ENCODE measurements around the gene RBPJ.
A peak's percentile ranks its signal among the peaks of the same experiment; 100 is the strongest.

RBPJ gene

DNA sequence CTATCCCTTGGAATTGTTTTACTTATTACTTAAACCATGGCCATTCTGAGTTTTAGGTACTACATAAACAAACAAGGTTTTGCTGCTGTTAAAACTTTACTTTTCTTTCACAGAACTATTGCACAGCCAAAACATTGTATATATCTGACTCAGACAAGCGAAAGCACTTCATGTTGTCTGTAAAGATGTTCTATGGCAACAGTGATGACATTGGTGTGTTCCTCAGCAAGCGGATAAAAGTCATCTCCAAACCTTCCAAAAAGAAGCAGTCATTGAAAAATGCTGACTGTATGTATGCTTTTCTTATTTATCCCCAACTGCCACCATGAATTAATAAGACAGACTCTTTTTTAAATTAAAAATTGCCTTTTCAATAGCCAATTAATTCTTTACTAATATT, 99.6 kb downstream of the RBPJ start:
- DNase-seq (ENCODE audit: low read depth, low spot score): no peak

DNA sequence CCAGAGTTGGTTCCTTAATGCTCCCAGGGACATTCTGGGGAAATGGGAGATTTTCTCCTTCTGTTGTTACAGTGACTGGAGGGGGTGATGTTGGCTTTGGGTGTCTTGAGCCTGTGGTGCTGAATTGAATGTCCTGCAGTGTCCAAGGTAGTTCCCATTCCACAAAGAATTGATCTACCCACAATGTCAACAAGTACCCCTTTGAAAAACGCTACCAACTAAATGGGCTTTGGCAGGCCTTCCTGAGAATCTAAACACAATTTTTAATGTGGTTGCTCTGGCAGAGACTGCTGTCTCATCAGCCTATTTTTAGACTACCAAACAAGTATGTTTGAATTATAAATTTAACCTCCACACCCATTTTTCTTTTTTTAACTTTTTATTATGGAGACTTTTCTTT, 100.1 kb downstream of the RBPJ start:
- no peak for DNase-seq (ENCODE audit: low read depth, low spot score)

DNA sequence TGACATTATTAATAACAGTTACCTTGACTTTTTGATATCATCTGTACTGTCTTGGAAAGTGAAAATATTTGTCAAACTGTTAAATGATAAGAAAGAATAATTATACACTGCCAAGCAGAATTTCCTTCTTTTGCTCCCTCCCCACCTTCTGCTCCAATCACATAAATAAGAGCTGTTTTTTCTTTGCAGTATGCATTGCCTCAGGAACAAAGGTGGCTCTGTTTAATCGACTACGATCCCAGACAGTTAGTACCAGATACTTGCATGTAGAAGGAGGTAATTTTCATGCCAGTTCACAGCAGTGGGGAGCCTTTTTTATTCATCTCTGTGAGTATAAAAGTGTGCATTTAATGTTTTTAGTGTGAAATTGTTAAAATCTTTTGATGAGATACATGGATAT, 103.3 kb downstream of the RBPJ start:
- no peak for DNase-seq (ENCODE audit: low read depth, low spot score)

DNA sequence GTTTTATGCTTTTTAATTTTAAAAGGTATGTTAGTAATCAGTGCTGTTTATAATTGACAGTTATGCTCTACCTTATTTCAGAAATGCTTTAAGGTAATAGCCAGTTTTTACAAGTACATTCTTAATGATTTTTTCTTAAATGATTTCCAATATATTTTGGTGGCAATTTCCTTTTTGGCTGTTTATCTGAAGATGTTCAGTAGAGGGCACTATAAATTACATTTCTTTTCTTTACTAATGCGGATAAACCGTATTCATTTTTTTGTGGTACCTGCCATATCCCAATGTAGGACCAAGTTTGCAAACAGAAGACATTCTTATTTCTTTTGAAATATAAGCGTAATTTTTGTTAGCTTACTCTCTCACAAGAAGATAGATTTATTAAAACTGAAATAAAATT, 104.0 kb downstream of the RBPJ start:
- no peak for DNase-seq (ENCODE audit: low read depth, low spot score)

DNA sequence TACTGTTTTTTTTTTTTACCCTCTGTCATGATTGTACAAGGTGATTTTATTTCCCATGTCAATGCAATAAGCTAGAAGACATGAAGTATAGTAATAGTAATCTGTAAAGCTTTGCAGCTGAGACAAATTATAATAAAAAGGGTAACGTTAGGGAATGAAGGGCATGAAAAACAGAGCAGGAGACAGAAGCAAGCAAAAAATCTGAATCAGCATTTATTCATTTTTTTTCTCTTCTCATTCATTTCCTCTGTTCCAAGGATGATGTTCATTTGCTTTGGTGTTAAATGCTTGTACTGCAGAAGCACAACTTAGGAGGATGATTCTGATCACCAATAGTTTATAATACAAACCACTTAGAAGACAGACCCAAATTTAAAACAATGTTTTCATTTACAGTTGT, 105.1 kb downstream of the RBPJ start:
- DNase-seq (ENCODE audit: low read depth, low spot score): no peak

DNA sequence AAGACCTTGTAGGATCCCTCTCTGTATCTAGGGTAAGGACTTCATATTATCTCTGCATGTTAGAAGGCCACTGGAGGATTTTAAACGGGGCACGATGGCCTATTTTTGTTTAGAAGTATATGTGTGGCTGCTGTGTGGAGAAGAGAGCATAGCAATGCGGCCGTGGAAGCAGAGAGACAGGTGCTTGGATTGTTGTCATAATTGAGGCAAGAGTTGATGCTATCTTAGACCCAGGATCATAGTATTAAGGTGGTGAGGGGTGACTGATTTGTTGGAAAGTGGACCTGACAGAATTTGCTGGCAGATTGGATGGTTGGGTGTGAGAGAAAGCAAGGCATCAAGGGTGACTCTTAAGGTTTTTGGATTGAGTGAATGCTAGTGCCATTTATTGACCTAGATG, 106.1 kb downstream of the RBPJ start:
- DNase-seq (ENCODE audit: low read depth, low spot score): no peak

DNA sequence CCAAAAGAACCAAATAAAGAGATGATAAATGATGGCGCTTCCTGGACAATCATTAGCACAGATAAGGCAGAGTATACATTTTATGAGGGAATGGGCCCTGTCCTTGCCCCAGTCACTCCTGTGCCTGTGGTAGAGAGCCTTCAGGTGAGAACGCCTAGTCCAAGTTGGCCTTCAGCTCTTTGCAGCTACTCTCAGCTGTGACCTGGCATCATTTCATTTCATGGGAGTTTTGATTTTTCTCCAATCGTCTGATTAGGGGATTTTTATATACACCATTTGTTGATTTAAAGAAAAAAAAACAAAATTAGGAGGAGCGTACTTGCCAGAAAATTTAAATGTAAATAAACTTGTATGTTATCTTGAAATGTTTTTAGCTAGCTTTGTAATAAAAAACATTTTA, 109.1 kb downstream of the RBPJ start:
- no peak for DNase-seq (ENCODE audit: low read depth, low spot score)

DNA sequence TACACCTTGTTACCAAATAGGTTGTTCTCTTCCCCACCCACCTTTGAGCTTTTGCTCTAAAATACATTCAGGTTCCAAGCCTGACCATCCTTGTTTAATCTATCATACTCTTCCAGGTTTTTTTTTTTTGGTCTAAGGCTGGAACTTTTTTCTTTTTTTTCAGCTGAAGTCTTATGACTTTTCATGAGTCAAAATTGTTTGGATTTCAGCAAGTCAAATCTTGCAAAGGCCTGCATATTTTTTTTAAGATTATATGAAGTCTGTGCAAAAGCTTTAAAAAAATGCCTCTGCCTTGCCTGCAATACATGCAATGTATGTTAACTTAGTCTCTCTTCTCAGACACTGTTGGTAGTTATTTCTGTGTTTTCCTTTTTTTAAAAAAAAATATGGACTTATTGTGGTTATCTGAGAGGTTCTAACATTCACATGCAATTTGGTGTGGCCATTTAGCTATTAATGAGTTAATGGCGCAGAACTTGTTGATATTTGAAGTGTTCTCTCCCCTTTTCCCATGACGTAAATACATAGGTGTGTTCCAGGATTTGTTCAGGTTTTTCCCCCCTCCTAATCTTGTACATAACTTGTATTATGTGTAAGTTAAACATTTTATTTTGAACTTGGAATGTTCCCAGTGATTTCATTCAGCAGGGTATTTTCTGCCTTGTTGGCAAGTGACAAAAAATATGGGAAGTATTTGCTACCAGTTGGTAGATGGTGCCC, 110.8 kb downstream of the RBPJ start:
- DNase-seq (ENCODE audit: low read depth, low spot score): no peak

DNA sequence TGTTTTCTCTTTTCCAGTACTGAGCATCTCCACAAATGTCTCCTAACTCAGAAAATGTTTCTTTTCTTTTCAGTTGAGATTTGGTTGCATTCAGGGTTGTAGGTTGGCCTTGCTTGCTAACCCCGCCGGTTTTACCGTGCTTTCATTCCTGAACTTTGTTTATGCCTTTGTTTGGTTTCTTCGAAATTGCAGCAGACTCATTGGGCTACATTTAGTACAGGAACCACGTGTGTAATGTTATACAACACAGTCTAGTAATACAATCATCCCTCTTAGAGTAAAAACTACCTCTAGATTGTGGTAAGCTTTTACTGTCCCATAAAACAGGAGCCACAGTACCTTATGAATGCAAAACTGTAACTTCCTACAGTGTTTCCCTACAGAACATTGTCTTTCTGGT, 111.6 kb downstream of the RBPJ start:
- DNase-seq (ENCODE audit: low read depth, low spot score): no peak

DNA sequence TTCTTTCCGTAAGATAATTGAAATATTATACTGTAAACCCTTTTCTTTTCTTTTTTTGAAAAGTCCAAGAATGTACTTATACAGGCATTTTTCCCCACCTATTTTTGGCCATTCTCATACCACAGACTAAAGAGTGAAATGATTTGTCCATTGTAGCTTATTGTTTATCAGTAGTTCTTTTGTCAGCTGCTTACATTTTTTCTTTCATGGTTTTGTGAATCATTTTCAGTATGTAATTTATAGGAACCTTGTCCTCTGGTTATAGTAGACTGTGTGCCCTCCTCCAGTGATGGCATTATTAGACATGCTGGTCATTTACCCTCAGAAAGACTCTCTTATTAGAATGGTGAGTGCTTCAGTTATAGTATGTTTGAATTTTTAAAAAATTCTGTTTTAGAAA, 112.7 kb downstream of the RBPJ start:
- no peak for DNase-seq (ENCODE audit: low read depth, low spot score)

DNA sequence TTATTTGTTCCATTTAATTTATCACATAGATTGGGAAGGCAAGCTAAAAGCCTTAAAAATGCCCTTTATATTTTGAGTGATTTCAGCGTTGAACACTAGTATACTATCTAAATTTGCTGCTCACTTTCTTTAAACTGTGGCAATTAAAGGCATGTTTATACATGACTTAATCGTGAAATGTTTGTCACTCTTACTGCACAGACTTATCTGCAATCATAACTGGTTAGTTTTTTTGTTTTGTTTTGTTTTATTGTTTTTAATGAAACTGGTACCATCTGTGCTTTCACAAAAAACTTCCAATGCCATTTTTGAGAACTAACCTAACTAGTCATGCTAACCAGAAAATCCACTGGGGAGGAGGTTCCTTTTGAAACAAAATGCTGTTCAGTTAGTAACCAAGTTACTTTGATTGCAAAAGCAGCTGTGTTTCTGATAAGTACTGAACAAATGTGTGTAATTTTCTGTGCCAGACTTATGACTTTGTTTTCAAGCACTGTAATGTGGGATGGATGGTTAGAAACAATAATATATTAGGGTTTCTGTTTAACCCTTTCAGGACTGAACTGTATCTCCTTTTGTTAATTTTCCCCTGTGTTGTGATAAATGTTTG, 113.3 kb downstream of the RBPJ start:
- DNase-seq (ENCODE audit: low read depth, low spot score): no peak

DNA sequence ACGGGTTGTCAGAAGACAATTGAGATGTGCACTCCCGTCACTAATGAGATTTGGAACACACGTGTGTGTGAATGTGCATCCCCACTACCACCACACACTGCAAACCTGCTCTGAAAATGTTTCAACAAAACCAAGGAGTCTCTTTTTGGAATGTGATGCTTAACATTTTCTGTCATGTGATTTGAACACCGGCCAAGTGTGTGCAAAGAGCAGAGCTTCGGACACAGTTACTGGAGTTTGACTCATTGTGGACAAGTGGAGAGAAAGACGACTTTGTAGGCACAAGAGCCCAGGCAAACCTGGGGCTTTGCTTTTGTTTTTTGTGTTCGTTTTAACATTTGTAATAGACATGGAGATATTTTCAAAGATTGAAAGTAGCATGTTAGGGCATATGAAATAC, 120.3 kb downstream of the RBPJ start:
- no peak for DNase-seq (ENCODE audit: low read depth, low spot score)

DNA sequence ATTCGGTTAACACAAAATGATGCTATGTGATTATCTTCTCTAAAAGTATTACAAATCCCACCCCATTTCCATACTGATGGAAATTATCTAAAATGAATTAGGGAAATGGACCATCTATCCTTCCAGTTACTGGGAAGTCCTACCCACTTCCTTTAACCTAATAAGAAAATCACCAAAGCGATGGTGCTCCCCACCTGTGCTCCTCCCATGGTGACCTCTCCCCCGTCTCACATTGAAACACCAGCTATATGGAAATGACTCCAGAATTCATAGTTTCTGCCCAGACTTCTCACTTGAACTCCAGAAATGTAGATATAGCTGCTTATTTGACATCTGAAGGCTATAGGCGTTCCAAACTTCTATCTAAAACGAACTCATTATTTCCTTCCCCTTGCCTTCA, 121.0 kb downstream of the RBPJ start:
- DNase-seq (ENCODE audit: low read depth, low spot score): no peak

DNA sequence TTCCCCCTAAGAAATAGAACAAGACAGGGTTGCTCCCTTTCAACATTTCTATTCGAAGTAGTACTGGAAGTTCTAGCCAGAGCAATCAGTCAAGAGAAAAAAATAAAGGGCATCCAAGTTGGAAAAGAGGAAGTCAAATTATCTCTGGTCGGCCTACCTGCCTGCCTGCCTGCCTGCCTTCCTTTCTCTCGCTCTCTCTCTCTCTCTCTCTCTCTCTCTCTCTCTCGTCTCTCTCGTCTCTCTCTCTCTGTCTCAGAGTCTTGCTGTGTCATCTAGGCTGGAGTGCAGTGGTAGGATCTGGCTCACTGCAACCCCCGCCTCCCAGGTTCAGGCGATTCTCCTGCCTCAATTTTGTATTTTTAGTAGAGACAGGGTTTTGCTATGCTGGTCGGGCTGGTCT, 126.6 kb downstream of the RBPJ start:
- DNase-seq (ENCODE audit: low read depth, low spot score): no peak

DNA sequence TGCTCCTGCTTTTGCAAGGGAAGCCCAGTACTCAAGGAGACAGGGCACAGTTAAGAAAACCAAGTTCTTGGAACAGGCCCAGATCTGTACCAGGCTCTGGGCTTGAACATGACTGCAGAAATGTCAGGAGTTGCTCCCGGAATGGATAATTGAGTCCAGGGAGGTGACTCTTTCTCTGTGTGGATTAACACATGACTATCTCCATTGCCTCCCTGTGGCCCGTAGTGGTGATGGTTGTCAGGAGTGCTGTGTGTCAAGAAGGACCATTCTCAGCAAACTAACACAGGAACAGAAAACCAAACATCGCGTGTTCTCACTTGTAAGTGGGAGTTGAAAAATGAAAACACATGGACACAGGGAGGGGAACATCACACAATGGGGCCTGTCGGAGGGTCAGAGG, 129.6 kb downstream of the RBPJ start:
- no peak for DNase-seq (ENCODE audit: low read depth, low spot score)

DNA sequence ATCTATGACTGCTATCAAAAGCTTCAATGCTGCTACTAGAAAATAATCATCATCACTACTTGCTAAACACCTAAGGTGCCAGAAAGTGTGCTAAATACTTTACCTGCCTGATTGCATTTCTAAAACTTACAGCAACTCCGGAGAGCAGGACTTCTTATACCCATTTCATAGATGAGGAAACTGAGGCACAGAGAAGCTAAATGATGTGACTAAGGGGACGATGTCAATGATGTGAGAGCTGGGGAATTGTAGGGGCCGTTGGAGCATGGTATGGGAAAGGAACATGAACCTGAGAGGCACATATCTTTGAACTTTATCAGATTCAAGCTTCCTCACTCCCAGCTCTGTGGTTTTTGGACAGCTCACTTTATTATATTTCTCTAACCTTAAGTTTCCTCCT, 130.8 kb downstream of the RBPJ start:
- no peak for DNase-seq (ENCODE audit: low read depth, low spot score)

DNA sequence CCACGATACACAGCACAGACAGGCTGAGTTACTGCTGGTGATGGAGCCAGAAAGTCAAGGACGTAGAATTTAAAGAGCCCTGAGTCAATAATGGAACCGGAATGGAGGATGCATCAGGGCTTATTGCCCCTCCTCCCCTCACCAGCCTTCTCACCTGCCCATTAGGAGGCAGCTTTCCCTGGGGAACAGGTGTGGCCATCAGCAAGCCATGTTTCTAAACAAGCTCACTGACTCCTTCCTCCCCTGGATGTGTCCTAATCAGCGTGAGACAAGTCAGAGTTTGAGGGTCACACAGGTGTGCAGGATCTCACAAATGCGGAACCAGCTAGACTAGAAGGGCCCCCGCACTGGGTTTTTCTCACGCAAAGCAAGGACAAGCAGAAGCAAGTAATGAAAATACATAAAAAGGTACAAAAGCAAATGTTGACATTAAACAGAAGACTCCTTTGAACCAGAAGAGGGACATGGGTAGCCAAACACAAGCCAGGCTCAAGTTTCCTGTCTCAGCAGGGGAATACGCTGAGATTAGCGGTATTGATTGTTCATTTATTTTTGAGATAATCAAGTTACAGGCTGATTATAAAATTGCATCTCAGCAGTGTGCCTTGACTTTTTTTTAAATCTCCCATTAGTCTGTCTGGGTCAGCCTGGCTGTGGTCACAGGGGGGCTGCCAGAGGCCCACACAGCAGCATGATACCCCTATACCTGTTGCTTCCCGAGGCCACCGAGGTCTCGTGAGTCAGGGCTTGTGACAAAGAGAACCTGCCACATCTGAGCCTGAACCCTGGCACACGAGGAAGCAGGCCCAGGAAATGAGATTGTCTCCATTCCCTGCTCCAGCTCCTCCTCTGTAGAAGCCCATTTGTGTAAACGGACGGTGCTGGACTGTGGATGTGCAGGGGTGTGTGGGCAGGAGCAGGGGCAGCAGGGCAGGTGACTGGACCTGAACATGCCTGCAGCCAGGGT, 132.0 kb downstream of the RBPJ start:
- DNase-seq (ENCODE audit: low read depth, low spot score): peak; percentile 15

DNA sequence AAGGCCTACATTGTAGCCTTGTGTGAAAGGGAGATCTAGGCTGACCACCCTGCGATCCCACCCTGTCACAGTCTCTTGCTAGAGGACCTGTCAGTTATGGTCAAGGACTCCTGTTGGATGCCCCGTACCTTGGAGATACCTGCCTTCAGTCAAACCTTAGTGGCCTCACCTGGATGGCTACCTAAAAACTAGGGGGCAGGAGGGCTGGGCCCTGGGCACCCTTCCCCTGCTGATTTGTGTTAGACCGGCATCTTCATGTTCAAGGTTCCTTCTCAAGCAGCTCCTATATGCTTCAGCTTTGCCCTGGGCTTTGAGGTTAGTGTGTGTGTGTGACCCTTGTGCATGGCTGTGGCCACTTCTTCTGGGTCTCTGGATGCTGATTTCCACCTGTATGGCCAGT, 134.1 kb downstream of the RBPJ start:
- DNase-seq (ENCODE audit: low read depth, low spot score): no peak

DNA sequence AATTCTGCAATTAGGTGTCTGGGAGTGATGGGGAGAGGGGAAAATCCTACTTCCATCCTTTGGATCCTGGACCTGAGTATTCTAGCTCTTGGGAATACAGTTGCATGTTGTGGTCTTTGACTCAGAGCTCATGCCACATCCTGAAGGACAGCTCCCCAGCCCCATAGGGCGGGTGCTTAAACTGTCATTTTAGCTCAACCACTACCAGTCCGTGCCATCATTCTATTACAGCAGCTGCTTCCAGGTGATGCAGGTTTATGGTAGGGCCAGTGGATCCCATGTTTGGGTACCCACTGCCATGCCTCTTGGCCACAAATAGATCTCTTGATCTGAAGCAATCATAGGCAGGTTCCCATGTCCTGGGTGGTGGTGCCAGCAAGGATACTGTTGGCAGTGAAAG, 134.8 kb downstream of the RBPJ start:
- DNase-seq (ENCODE audit: low read depth, low spot score): no peak

DNA sequence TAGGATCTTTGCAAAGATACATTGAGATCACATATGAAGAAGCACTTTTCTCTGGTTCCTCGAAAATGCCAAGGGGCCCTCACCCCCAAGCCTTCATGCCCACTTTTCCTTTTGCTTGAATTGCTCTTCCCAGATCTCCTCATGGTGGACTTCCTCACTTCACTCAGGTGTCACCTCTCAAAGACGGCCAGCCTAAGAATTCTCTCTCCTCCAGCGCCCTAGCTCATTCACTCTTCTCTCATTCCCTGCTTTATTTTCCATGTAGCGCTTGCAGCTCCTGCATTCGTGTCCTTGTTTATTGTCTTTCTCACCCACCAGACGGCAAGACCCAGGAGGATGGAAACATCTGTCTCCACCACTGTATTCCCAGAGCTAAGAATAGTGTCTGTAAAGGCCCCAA, 136.6 kb downstream of the RBPJ start:
- no peak for DNase-seq (ENCODE audit: low read depth, low spot score)

DNA sequence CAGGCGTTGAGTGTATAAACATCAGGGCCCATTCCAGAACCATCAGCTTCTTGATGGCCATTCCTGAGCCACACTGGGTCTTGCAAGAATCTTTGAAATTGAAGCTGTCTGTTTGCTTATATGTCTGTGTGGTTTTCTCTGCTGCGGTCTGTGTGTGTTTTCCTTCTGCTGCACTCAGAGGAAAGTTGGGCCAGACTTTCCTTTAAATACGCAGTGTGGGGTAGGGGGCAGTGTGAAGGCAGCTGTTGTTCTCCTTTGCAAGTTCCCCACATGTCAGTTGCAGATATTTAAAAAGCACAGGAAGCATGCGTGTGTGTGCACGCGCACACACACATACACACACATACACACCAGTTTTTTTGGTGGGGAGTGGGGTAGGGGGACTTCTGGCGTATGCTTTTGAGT, 137.3 kb downstream of the RBPJ start:
- no peak for DNase-seq (ENCODE audit: low read depth, low spot score)

DNA sequence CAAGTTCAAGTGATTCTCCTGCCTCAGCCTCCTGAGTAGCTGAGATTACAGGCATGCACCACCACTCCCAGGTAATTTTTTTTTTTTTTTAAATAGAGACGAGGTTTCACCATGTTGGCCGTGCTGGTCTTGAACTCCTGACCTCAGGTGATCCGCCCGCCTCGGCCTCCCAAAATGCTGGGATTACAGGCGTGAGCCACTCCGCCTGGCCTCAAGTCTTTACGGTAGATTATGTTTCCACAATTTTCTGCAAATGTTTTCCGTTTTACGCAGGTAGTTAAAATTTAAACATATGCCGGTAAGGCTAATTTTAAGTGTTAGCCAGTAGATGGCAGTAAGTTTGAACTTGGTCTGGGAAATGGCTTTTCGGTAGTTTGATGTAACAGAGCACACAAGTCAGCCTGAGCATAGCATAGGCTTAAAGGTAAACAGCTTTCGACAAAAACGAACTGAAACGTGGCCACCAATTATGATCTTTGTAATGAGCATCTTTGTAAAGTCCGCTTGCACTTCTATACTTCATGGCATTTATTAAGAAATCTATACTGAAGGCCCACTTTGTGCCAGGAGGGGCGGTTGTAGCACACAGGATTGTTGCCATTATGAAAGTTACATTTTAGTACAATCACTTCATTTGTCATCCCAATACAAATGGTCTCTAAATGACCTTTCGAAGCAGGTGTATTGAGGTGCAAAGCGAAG, 138.4 kb downstream of the RBPJ start:
- peak; percentile 29 for DNase-seq (ENCODE audit: low read depth, low spot score)
